Esophagus squamous epithelium (tissue), 4 donors: Measurements from ENCODE around the gene SLC34A1.

Experiments used
- CTCF ChIP-seq, 6 experiments: fragments of 450-650 bp in 4 of 6; fragments of 200-600 bp in 2 of 6; sonication (generic) in 2 of 6; IDR thresholded peaks; one replicate each; pipeline ENCODE4 v1.5.1; 2016 to 2019; ENCODE audit warnings: antibody characterized with exemption in 6 of 6, mild to moderate bottlenecking in 4 of 6, moderate library complexity in 4 of 6
- POLR2A ChIP-seq, 4 donors: fragments of 450-650 bp; IDR thresholded peaks; one replicate each; pipeline ENCODE4 v1.6.1; 2017; ENCODE audit warnings: antibody characterized with exemption in 4 of 4, mild to moderate bottlenecking in 4 of 4, moderate library complexity in 3 of 4

DNA sequence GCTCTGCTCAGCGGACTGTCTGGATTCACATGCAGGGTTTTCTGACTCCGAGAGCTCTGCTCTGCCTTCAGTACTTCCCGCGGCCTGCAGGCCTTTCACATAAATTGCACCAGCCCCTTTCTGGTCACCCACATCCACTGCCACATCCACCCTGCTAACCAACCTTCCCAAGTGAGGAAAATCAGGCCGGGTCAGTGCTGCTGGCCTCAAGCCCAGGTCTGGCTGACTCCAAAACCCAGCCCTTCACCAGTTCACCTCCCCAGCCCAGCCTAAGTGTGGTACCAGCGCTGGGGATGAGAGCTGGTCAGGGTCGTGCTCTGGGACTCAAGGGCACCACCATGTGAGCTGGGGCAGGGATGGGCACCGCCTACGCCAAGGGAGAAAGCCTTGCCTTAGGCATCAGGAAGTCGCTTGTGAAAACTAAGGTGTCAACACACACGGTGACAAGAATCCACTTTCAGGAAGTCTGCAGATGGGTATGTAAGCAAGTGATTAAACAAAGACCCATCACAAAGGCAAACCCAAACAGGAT is 45.1 kb upstream of the SLC34A1 start:
- TF ChIP-seq CTCF (IDR thresholded peaks at IDR 0.05) (no peak), POLR2A (IDR thresholded peaks at IDR 0.05) (no peak)
